ENCODE data around the gene UBE2B.

DNA sequence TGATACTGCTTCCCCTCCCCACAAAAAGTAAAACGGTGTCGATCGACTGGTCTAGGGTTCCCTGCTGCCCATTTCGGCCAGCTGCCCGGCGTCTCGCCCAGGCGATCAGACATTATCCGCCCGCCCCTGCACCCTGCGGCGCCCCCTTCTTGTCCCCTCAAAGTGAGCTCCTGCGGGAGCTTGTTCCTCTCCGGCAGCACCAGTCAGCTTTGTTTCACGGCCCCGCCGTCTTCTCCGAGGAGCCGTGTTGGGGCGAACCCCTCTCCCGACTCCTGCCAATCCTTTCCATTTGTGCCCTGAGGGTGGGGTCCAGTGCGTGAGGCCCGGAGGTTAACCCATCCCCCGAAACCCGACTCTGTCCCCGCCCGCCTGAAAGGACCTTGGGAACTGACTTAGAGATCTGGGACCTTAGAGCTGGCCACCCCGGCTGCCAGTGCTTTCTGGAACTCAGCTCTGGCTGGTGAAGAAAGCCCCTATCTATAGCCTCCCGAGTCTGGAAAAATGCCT is 518 bp downstream of the UBE2B start:
- TF ChIP-seq ESRRA (IDR thresholded peaks at IDR 0.05; ENCODE audit: low read length), result no peak
- no peak for TF ChIP-seq EZH2 (IDR thresholded peaks at IDR 0.05; ENCODE audit: borderline replicate concordance, control insufficient read depth, low read depth, low read length)
- 0 out of 6 replicates have a peak, but pooled peaks of 1 of the 3 experiments have one; percentile 5 for TF ChIP-seq CTCF (IDR thresholded peaks at IDR 0.05 in 2 of 3, conservative IDR thresholded peaks at IDR 0.05 in 1 of 3; ENCODE audit: control insufficient read depth in 2 of 3, extremely low read depth in 1 of 3, insufficient read depth in 1 of 3, low read depth in 3 of 3, low read length in 3 of 3)
- TF ChIP-seq ETV6 (conservative IDR thresholded peaks at IDR 0.05 in 1 of 2, IDR thresholded peaks at IDR 0.05 in 1 of 2; ENCODE audit: borderline replicate concordance in 1 of 2, low read depth in 1 of 2), result no peak
- no peak; the same call in 1 of the 2 replicates for TF ChIP-seq POLR2A (IDR thresholded peaks at IDR 0.05; ENCODE audit: low read depth, low read length)
- no peak for TF ChIP-seq CEBPB (IDR thresholded peaks at IDR 0.05; ENCODE audit: borderline replicate concordance in 1 of 2, low read depth in 2 of 2, low read length in 2 of 2)
- no peak for TF ChIP-seq NR2C2 (IDR thresholded peaks at IDR 0.05; ENCODE audit: borderline replicate concordance, control insufficient read depth, insufficient read length, low read depth)
- TF ChIP-seq, protein P1, sequence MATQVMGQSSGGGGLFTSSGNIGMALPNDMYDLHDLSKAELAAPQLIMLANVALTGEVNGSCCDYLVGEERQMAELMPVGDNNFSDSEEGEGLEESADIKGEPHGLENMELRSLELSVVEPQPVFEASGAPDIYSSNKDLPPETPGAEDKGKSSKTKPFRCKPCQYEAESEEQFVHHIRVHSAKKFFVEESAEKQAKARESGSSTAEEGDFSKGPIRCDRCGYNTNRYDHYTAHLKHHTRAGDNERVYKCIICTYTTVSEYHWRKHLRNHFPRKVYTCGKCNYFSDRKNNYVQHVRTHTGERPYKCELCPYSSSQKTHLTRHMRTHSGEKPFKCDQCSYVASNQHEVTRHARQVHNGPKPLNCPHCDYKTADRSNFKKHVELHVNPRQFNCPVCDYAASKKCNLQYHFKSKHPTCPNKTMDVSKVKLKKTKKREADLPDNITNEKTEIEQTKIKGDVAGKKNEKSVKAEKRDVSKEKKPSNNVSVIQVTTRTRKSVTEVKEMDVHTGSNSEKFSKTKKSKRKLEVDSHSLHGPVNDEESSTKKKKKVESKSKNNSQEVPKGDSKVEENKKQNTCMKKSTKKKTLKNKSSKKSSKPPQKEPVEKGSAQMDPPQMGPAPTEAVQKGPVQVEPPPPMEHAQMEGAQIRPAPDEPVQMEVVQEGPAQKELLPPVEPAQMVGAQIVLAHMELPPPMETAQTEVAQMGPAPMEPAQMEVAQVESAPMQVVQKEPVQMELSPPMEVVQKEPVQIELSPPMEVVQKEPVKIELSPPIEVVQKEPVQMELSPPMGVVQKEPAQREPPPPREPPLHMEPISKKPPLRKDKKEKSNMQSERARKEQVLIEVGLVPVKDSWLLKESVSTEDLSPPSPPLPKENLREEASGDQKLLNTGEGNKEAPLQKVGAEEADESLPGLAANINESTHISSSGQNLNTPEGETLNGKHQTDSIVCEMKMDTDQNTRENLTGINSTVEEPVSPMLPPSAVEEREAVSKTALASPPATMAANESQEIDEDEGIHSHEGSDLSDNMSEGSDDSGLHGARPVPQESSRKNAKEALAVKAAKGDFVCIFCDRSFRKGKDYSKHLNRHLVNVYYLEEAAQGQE (IDR thresholded peaks at IDR 0.05; ENCODE audit: low read depth, low read length), result no peak
- TF ChIP-seq, protein P2, sequence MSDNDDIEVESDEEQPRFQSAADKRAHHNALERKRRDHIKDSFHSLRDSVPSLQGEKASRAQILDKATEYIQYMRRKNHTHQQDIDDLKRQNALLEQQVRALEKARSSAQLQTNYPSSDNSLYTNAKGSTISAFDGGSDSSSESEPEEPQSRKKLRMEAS (IDR thresholded peaks at IDR 0.05; ENCODE audit: low read depth, low read length), result no peak
- TF ChIP-seq SMAD5 (IDR thresholded peaks at IDR 0.05; ENCODE audit: low read depth), result no peak; the same call in 1 of the 2 replicates
- no peak for TF ChIP-seq SP1 (IDR thresholded peaks at IDR 0.05; ENCODE audit: low read depth, low read length)
- TF ChIP-seq SREBF2 (IDR thresholded peaks at IDR 0.05; ENCODE audit: low read length), result no peak
- no peak for TF ChIP-seq IKZF1 (conservative IDR thresholded peaks at IDR 0.05)

All from GM12878 (cell line).